Body of pancreas (tissue), 4 donors: ENCODE results near the gene EYS.

ENCODE experiments used
- POLR2A ChIP-seq, 3 donors: fragments of 450-650 bp; IDR thresholded peaks; one replicate each; pipeline ENCODE4 v1.6.1; 2016; ENCODE audit warnings: antibody characterized with exemption in 3 of 3, mild to moderate bottlenecking in 2 of 3
- TF ChIP-seq, protein P1 (sequence below), 7 experiments: fragments of 450-650 bp in 4 of 7; fragments of 200-600 bp in 3 of 7; sonication (generic) in 3 of 7; IDR thresholded peaks; one replicate each; pipeline ENCODE4 v1.5.1; 2016 to 2019; ENCODE audit warnings: antibody characterized with exemption in 7 of 7

DNA sequence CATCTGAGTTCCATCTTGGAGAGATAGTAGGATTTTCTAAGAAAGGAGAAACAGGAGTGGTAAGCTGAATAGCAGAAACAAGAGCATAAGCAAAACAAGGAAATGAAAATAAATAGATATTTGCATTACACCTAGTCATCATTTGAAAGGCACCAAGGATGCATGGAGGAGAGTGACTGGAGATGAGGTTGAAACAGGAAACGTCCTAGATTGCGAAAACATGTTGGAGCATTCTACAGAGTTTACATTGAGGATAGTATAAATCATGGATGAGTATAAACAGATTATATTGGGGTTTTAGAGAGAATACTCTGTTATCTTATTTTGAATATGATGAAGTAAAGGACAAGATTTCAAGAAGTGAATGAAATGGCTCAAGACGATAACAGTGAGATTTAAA, 507.3 kb downstream of the EYS start:
- no peak for TF ChIP-seq POLR2A (IDR thresholded peaks at IDR 0.05)
- TF ChIP-seq, protein P1, sequence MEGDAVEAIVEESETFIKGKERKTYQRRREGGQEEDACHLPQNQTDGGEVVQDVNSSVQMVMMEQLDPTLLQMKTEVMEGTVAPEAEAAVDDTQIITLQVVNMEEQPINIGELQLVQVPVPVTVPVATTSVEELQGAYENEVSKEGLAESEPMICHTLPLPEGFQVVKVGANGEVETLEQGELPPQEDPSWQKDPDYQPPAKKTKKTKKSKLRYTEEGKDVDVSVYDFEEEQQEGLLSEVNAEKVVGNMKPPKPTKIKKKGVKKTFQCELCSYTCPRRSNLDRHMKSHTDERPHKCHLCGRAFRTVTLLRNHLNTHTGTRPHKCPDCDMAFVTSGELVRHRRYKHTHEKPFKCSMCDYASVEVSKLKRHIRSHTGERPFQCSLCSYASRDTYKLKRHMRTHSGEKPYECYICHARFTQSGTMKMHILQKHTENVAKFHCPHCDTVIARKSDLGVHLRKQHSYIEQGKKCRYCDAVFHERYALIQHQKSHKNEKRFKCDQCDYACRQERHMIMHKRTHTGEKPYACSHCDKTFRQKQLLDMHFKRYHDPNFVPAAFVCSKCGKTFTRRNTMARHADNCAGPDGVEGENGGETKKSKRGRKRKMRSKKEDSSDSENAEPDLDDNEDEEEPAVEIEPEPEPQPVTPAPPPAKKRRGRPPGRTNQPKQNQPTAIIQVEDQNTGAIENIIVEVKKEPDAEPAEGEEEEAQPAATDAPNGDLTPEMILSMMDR (IDR thresholded peaks at IDR 0.05) = no peak
